ENCODE data around the gene DNAJB8. TPM values are rescaled to one million over a fixed set of nuclear protein-coding genes. Genes with fewer than 3 reads are reported as not detected.

Gene DNAJB8
- total RNA-seq, 2 experiments from 2014 or later = not detected

- H2AFZ ChIP-seq (ENCODE audit: low read length) = no peak overlapping the region
- BruUV-seq (replicated peaks) = no TSS peak
- POLR2A ChIA-PET = interaction anchor here (0.6 kb wide), 1 partner anchor 242 kb away, joined by 5 read pairs; no protein-coding TSS in a partner anchor
Observed at GRCh38 chr3:128468791-128469527, 2.3 kb upstream of the DNAJB8 start.

GRCh38 chr3:128468285-128468790 is 1.6 kb upstream of the DNAJB8 start:
- TF ChIP-seq CTCF (conservative IDR thresholded peaks at IDR 0.05; ENCODE audit: low read length) = no peak
- TF ChIP-seq EZH2phosphoT487 (IDR thresholded peaks at IDR 0.05; ENCODE audit: borderline replicate concordance, low read depth, low read length) = no peak
- intact Hi-C loops (cut with micrococcal nuclease; ENCODE audit: unreplicated experiment) = no loop called here
- Histone ChIP-seq H3K9me3 (ENCODE audit: low read length) (no peaks in the 10 kb centered on the region), H3K27ac (ENCODE audit: low read depth, low read length, poor library complexity, severe bottlenecking) (no peak overlapping the region), H3K4me1 (ENCODE audit: insufficient read depth, low read length, poor library complexity, severe bottlenecking) (no peaks in the 10 kb centered on the region), H3K36me3 (ENCODE audit: insufficient read depth, low read length) (no peaks in the 10 kb centered on the region), H3K4me3 (ENCODE audit: low read depth, low read length, poor library complexity, severe bottlenecking) (no peak overlapping the region), H4K20me1 (ENCODE audit: insufficient read depth, low read length) (no peaks in the 10 kb centered on the region), H2AFZ (ENCODE audit: low read length) (no peak overlapping the region), H3K4me2 (ENCODE audit: low read length) (no peak overlapping the region), H3K79me2 (ENCODE audit: insufficient read depth, low read depth, low read length) (no peaks in the 10 kb centered on the region), H3K9me2 (ENCODE audit: insufficient read depth, low read length) (no peaks in the 10 kb centered on the region)
- ChIA-PET CTCF (ENCODE audit: unreplicated experiment) (no interaction called here), POLR2A (no interaction called here)
- no peak for DNase-seq (ENCODE audit: low spot score)
- BruUV-seq (replicated peaks) = no TSS peak

More at GRCh38 chr3:128468791-128469527, 2.3 kb upstream of the DNAJB8 start:
- CTCF ChIA-PET (ENCODE audit: unreplicated experiment) = no interaction called here
- Histone ChIP-seq H4K20me1 (ENCODE audit: insufficient read depth, low read length) (no peaks in the 10 kb centered on the region), H3K4me1 (ENCODE audit: insufficient read depth, low read length, poor library complexity, severe bottlenecking) (no peaks in the 10 kb centered on the region), H3K9me3 (ENCODE audit: low read length) (no peaks in the 10 kb centered on the region), H3K9me2 (ENCODE audit: insufficient read depth, low read length) (no peaks in the 10 kb centered on the region), H3K27ac (ENCODE audit: low read depth, low read length, poor library complexity, severe bottlenecking) (no peak overlapping the region), H3K79me2 (ENCODE audit: insufficient read depth, low read depth, low read length) (no peaks in the 10 kb centered on the region), H3K36me3 (ENCODE audit: insufficient read depth, low read length) (no peaks in the 10 kb centered on the region), H3K4me3 (ENCODE audit: low read depth, low read length, poor library complexity, severe bottlenecking) (no peak overlapping the region), H3K4me2 (ENCODE audit: low read length) (no peak overlapping the region)
- TF ChIP-seq EZH2phosphoT487 (IDR thresholded peaks at IDR 0.05; ENCODE audit: borderline replicate concordance, low read depth, low read length) (no peak), CTCF (conservative IDR thresholded peaks at IDR 0.05; ENCODE audit: low read length) (no peak)
- no peak for DNase-seq (ENCODE audit: low spot score)
- intact Hi-C loops (cut with micrococcal nuclease; ENCODE audit: unreplicated experiment) = no loop called here

GRCh38 chr3:128464702-128465101 is 2.0 kb downstream of the DNAJB8 start:
- intact Hi-C loops (cut with micrococcal nuclease; ENCODE audit: unreplicated experiment) = no loop called here

More at GRCh38 chr3:128464702-128465101, 2.0 kb downstream of the DNAJB8 start:
- Histone ChIP-seq H3K79me2 (ENCODE audit: insufficient read depth, low read depth, low read length) (no peaks in the 10 kb centered on the region), H4K20me1 (ENCODE audit: insufficient read depth, low read length) (no peaks in the 10 kb centered on the region), H3K36me3 (ENCODE audit: insufficient read depth, low read length) (no peaks in the 10 kb centered on the region), H2AFZ (ENCODE audit: low read length) (no peak overlapping the region), H3K4me2 (ENCODE audit: low read length) (no peak overlapping the region), H3K4me3 (ENCODE audit: low read depth, low read length, poor library complexity, severe bottlenecking) (no peak overlapping the region), H3K4me1 (ENCODE audit: insufficient read depth, low read length, poor library complexity, severe bottlenecking) (no peaks in the 10 kb centered on the region), H3K27ac (ENCODE audit: low read depth, low read length, poor library complexity, severe bottlenecking) (no peak overlapping the region), H3K9me3 (ENCODE audit: low read length) (no peaks in the 10 kb centered on the region), H3K9me2 (ENCODE audit: insufficient read depth, low read length) (no peaks in the 10 kb centered on the region)
- ChIA-PET POLR2A (interaction anchor here (0.7 kb wide), 1 partner anchor 24 kb away, joined by 3 read pairs; no protein-coding TSS in a partner anchor), CTCF (ENCODE audit: unreplicated experiment) (no interaction called here)
- BruUV-seq (replicated peaks) = no TSS peak
- no peak for TF ChIP-seq EZH2phosphoT487 (IDR thresholded peaks at IDR 0.05; ENCODE audit: borderline replicate concordance, low read depth, low read length)
- no peak for TF ChIP-seq CTCF (conservative IDR thresholded peaks at IDR 0.05; ENCODE audit: low read length)
- no peak for DNase-seq (ENCODE audit: low spot score)
